ENCODE data around the gene AGFG1. TPM values are rescaled to one million over a fixed set of nuclear protein-coding genes. Genes with fewer than 3 reads are reported as not detected.
A peak's percentile ranks its signal among the peaks of the same experiment; 100 is the strongest.

AGFG1 gene
- total RNA-seq, 4 donors from 2014 or later = 85.7 to 265 (median 186) TPM

GRCh38 chr2:227451655-227451992, 20.3 kb upstream of the AGFG1 start:
- TF ChIP-seq CTCF (IDR thresholded peaks at IDR 0.05) = no peak
- no peak for DNase-seq (ENCODE audit: low spot score)
- ATAC-seq (ENCODE audit: low FRiP score) = no peak

- ATAC-seq (ENCODE audit: low FRiP score) (no peak), DNase-seq (ENCODE audit: low spot score) (no peak)
- no peak for TF ChIP-seq CTCF (IDR thresholded peaks at IDR 0.05)
Observed at GRCh38 chr2:227453810-227454209, 18.1 kb upstream of the AGFG1 start.

- ATAC-seq (ENCODE audit: low FRiP score) (no peak), DNase-seq (ENCODE audit: low spot score) (no peak)
Observed at GRCh38 chr2:227454323-227454860, 17.6 kb upstream of the AGFG1 start.

GRCh38 chr2:227455200-227455599, 16.8 kb upstream of the AGFG1 start:
- ATAC-seq (ENCODE audit: low FRiP score) = no peak
- no peak for DNase-seq (ENCODE audit: low spot score)
- no peak for TF ChIP-seq CTCF (IDR thresholded peaks at IDR 0.05)

More at GRCh38 chr2:227454323-227454860, 17.6 kb upstream of the AGFG1 start:
- no peak for TF ChIP-seq CTCF (IDR thresholded peaks at IDR 0.05)

- ATAC-seq (ENCODE audit: low FRiP score) (no peak), DNase-seq (ENCODE audit: low spot score) (no peak)
- TF ChIP-seq CTCF (IDR thresholded peaks at IDR 0.05) = no peak
Observed at GRCh38 chr2:227456102-227456501, 15.9 kb upstream of the AGFG1 start.

- DNase-seq (ENCODE audit: low spot score) = no peak
- no peak for TF ChIP-seq CTCF (IDR thresholded peaks at IDR 0.05)
- no peak for ATAC-seq (ENCODE audit: low FRiP score)
Observed at GRCh38 chr2:227456772-227457171, 15.2 kb upstream of the AGFG1 start.

- TF ChIP-seq CTCF (IDR thresholded peaks at IDR 0.05) = no peak
- peak; percentile 74 for ATAC-seq (ENCODE audit: low FRiP score)
- DNase-seq (ENCODE audit: low spot score) = no peak
Observed at GRCh38 chr2:227460070-227460485, 11.9 kb upstream of the AGFG1 start.

Measured in omental fat pad (tissue), 4 donors.